ENCODE measurements around the gene COX7B2.

GRCh38 chr4:46765465-46765864 lies 143.6 kb downstream of the COX7B2 start:
- TF ChIP-seq TRIM28 (IDR thresholded peaks at IDR 0.05) = no peak
- TF ChIP-seq ELF2 (CRISPR knock-in tag; IDR thresholded peaks at IDR 0.05) = no peak
- TF ChIP-seq MAFF (IDR thresholded peaks at IDR 0.05; ENCODE audit: low read length) = no peak
- TF ChIP-seq HNRNPLL (IDR thresholded peaks at IDR 0.05; ENCODE audit: low read depth, low read length, poor library complexity, severe bottlenecking) = no peak
- no peak for TF ChIP-seq ZNF274 (IDR thresholded peaks at IDR 0.05; ENCODE audit: borderline replicate concordance, low read depth, low read length)
- TF ChIP-seq TRIM24 (IDR thresholded peaks at IDR 0.05) = no peak
- TF ChIP-seq EHMT2 (IDR thresholded peaks at IDR 0.05) = no peak
